ENCODE measurements around the gene NEIL1. TPM values are rescaled to one million over a fixed set of nuclear protein-coding genes. Genes with fewer than 3 reads are reported as not detected.

NEIL1 gene
- total and polyA plus RNA-seq, 12 donors = 4.1 to 41.6 (median 8.1) TPM

GRCh38 chr15:75367006-75367405 lies 20.2 kb downstream of the NEIL1 start:
- Histone ChIP-seq H3K9me3 (no peaks in the 10 kb centered on the region), H3K27me3 (no peaks in the 10 kb centered on the region), H3K36me3 (peaks cover 0 to 77% (median 55%) of the 10 kb centered on the region in 9 donors), H3K4me1 (peaks cover 5 to 25% (median 22%) of the 10 kb centered on the region in 9 donors), H3K4me3 (peak overlapping the region in 4 of 10 donors; percentile 88 to 100 (median 97)), H3K27ac (peak overlapping the region in 3 of 10 donors; percentile 96 to 100 (median 99))
- DNase-seq (no peak), ATAC-seq (no peak)
- intact Hi-C loops (cut with DNase I) = loop anchor here in 6 of 10 donors (5.0 to 10.0 kb wide), 6 partner anchors 85 to 435 kb away; partner anchors contain the start of genes SIN3A (in 3 of the 6), SNUPN (in 2 of the 6) and IMP3 (in 1 of the 6)
- no peak for TF ChIP-seq CTCF (IDR thresholded peaks at IDR 0.05)

GRCh38 chr15:75367406-75367912 lies 20.6 kb downstream of the NEIL1 start:
- Histone ChIP-seq H3K4me1 (peaks cover 5 to 25% (median 22%) of the 10 kb centered on the region in 9 donors), H3K36me3 (peaks cover 0 to 77% (median 52%) of the 10 kb centered on the region in 9 donors), H3K9me3 (no peaks in the 10 kb centered on the region), H3K4me3 (peak overlapping the region; percentile 80 to 100 (median 91)), H3K27me3 (no peaks in the 10 kb centered on the region), H3K27ac (peak overlapping the region in 9 of 10 donors; percentile 86 to 100 (median 99))
- peak in 1 of 8 donors; percentile 1 for ATAC-seq
- intact Hi-C loops (cut with DNase I) = loop anchor here in 6 of 10 donors (5.0 to 10.0 kb wide), 6 partner anchors 85 to 435 kb away; partner anchors contain the start of genes SIN3A (in 3 of the 6), SNUPN (in 2 of the 6) and IMP3 (in 1 of the 6)
- DNase-seq = no peak
- TF ChIP-seq CTCF (IDR thresholded peaks at IDR 0.05) = no peak
- WGBS, 2 donors = 37 to 39% methylated on average over 7 of the region's 7 CpGs

GRCh38 chr15:75367913-75368688 lies 21.3 kb downstream of the NEIL1 start, which contains the start of gene MAN2C1:
MAN2C1 (minus strand) TSS chr15:75368607; CDS start chr15:75368583, 24 bp downstream.
- DNase-seq = peak; percentile 94
- peak; percentile 96 to 98 (median 97) for ATAC-seq
- H3K27ac ChIP-seq = peak within 1 kb of the TSS; percentile 82 to 100 (median 98)
- peaks cover 0 to 77% (median 45%) of the 10 kb centered on the region in 9 donors for H3K36me3 ChIP-seq
- intact Hi-C loops (cut with DNase I) = loop anchor here in 6 of 10 donors (5.0 to 10.0 kb wide), 6 partner anchors 84 to 434 kb away; partner anchors contain the start of genes SIN3A (in 3 of the 6), SNUPN (in 2 of the 6) and IMP3 (in 1 of the 6)
- peak within 1 kb of the TSS; percentile 80 to 100 (median 91) for H3K4me3 ChIP-seq
- WGBS, 2 donors = 0% methylated on average over 65 to 67 of the region's 67 CpGs
- TF ChIP-seq CTCF (IDR thresholded peaks at IDR 0.05) = peak; percentile 51 to 93 (median 72)
- H3K9me3 ChIP-seq = no peaks in the 10 kb centered on the region
- peaks cover 5 to 25% (median 22%) of the 10 kb centered on the region in 9 donors for H3K4me1 ChIP-seq
- H3K27me3 ChIP-seq = no peaks in the 10 kb centered on the region

- no peak for TF ChIP-seq CTCF (IDR thresholded peaks at IDR 0.05)
- peaks cover 0 to 77% (median 46%) of the 10 kb centered on the region in 9 donors for H3K36me3 ChIP-seq
- H3K4me1 ChIP-seq = peaks cover 5 to 25% (median 22%) of the 10 kb centered on the region in 9 donors
- peak in 6 of 8 donors; percentile 2 to 6 (median 4) for ATAC-seq
- H3K27ac ChIP-seq = peak overlapping the region; percentile 82 to 100 (median 98)
- H3K27me3 ChIP-seq = no peaks in the 10 kb centered on the region
- intact Hi-C loops (cut with DNase I) = loop anchor here in 6 of 10 donors (5.0 to 10.0 kb wide), 6 partner anchors 84 to 434 kb away; partner anchors contain the start of genes SIN3A (in 3 of the 6), SNUPN (in 2 of the 6) and IMP3 (in 1 of the 6)
- 5 to 6% methylated on average over 23 of the region's 23 CpGs for WGBS, 2 donors
- peak overlapping the region; percentile 80 to 100 (median 91) for H3K4me3 ChIP-seq
- no peaks in the 10 kb centered on the region for H3K9me3 ChIP-seq
- DNase-seq = no peak
Measured at GRCh38 chr15:75368689-75369239, 21.9 kb downstream of the NEIL1 start.

All from heart right ventricle (tissue), 16 donors.